Activated T-helper 1 cell treated with anti-CD3 and anti-CD28 coated beads, Interleukin-12 subunit alpha, Interleukin-12 subunit beta, Interleukin-2, Interleukin-4 antibody, amounts not matched to agents 30 ng/mL and 10 ng/mL and 1 ng/mL, durations not matched to agents 14 hours and 24 hours and 36 hours (primary cell): ENCODE results near the gene OXA1L. TPM values are rescaled to one million over a fixed set of nuclear protein-coding genes. Genes with fewer than 3 reads are reported as not detected.
A peak's percentile ranks its signal among the peaks of the same experiment; 100 is the strongest.

ENCODE experiments used
- DNase-seq: peaks from one replicate; pipeline ENCODE4 v3.0.0; 2021; ENCODE audit warnings: low spot score
- H3K27ac Mint-ChIP-seq: one replicate; pipeline ENCODE4 v1.8.0; 2021; ENCODE audit warnings: mild to moderate bottlenecking, mixed read lengths
- H3K27me3 Mint-ChIP-seq: one replicate; pipeline ENCODE4 v1.8.0; 2022; ENCODE audit warnings: mild to moderate bottlenecking, moderate library complexity, mixed read lengths; ENCODE audit not compliant: insufficient read depth
- H3K36me3 Mint-ChIP-seq: one replicate; pipeline ENCODE4 v1.8.0; 2021; ENCODE audit warnings: low read depth, mixed read lengths
- H3K4me1 Mint-ChIP-seq: one replicate; pipeline ENCODE4 v1.8.0; 2021; ENCODE audit warnings: low read depth, mixed read lengths
- H3K4me3 Mint-ChIP-seq: one replicate; pipeline ENCODE4 v1.8.0; 2021; ENCODE audit warnings: mild to moderate bottlenecking, moderate library complexity, mixed read lengths
- H3K9me3 Mint-ChIP-seq: one replicate; pipeline ENCODE4 v1.8.0; 2021; ENCODE audit warnings: mixed read lengths
- intact Hi-C: fragments of 100-400 bp; cut with micrococcal nuclease; formaldehyde crosslinking; loops from one replicate; pipeline ENCODE4 v1.15.1; 2024
- total RNA-seq: library from RNA; stranded (reverse); gene quantifications from 2 replicates; pipeline ENCODE4 v1.2.3, GENCODE V29; 2022

OXA1L gene
- total RNA-seq, 1 donor from 2014 or later = 127 TPM

- Mint-ChIP-seq H3K4me3 (no peak overlapping the region), H3K9me3 (no peaks in the 10 kb centered on the region), H3K36me3 (no peaks in the 10 kb centered on the region), H3K27ac (no peak overlapping the region), H3K27me3 (peaks cover 5% of the 10 kb centered on the region), H3K4me1 (peaks cover 13% of the 10 kb centered on the region)
- DNase-seq = no peak
- intact Hi-C loops = loop anchor here (10.0 kb wide), 2 partner anchors 97 to 157 kb away; no protein-coding TSS in a partner anchor
Measured at GRCh38 chr14:22811722-22812121, 45.2 kb downstream of the OXA1L start.

GRCh38 chr14:22812744-22813143 is 46.3 kb downstream of the OXA1L start:
- peaks cover 5% of the 10 kb centered on the region for H3K27me3 Mint-ChIP-seq
- no peak overlapping the region for H3K4me3 Mint-ChIP-seq
- DNase-seq = no peak
- intact Hi-C loops = loop anchor here (10.0 kb wide), 2 partner anchors 98 to 158 kb away; no protein-coding TSS in a partner anchor
- H3K36me3 Mint-ChIP-seq = no peaks in the 10 kb centered on the region
- H3K9me3 Mint-ChIP-seq = no peaks in the 10 kb centered on the region
- H3K27ac Mint-ChIP-seq = no peak overlapping the region
- H3K4me1 Mint-ChIP-seq = peaks cover 13% of the 10 kb centered on the region

GRCh38 chr14:22813145-22813544 is 46.7 kb downstream of the OXA1L start:
- Mint-ChIP-seq H3K4me1 (peaks cover 13% of the 10 kb centered on the region), H3K4me3 (no peak overlapping the region), H3K9me3 (no peaks in the 10 kb centered on the region), H3K27ac (no peak overlapping the region), H3K27me3 (peaks cover 6% of the 10 kb centered on the region), H3K36me3 (no peaks in the 10 kb centered on the region)
- DNase-seq = no peak
- intact Hi-C loops = loop anchor here (10.0 kb wide), 2 partner anchors 98 to 158 kb away; no protein-coding TSS in a partner anchor

- H3K4me3 Mint-ChIP-seq = no peak overlapping the region
- peaks cover 18% of the 10 kb centered on the region for H3K4me1 Mint-ChIP-seq
- no peaks in the 10 kb centered on the region for H3K36me3 Mint-ChIP-seq
- DNase-seq = no peak
- H3K27me3 Mint-ChIP-seq = peaks cover 7% of the 10 kb centered on the region
- intact Hi-C loops = loop anchor here (10.0 kb wide), 2 partner anchors 100 to 160 kb away; no protein-coding TSS in a partner anchor
- no peak overlapping the region for H3K27ac Mint-ChIP-seq
- no peaks in the 10 kb centered on the region for H3K9me3 Mint-ChIP-seq
Measured at GRCh38 chr14:22814373-22814772, 47.9 kb downstream of the OXA1L start.

GRCh38 chr14:22814941-22815713 is 48.6 kb downstream of the OXA1L start, which contains the start of gene SLC7A7:
Gene SLC7A7, minus strand, starts transcription at chr14:22815435. Its CDS starts 2,037 bp downstream, at chr14:22813398.
- intact Hi-C loops = loop anchor here (10.0 kb wide), 2 partner anchors 100 to 160 kb away; no protein-coding TSS in a partner anchor
- no peaks in the 10 kb centered on the region for H3K9me3 Mint-ChIP-seq
- peaks cover 26% of the 10 kb centered on the region for H3K4me1 Mint-ChIP-seq
- no peak for DNase-seq
- no peak within 1 kb of the TSS for H3K4me3 Mint-ChIP-seq
- H3K27ac Mint-ChIP-seq = no peak within 1 kb of the TSS
- no peaks in the 10 kb centered on the region for H3K36me3 Mint-ChIP-seq
- peaks cover 7% of the 10 kb centered on the region for H3K27me3 Mint-ChIP-seq

- Mint-ChIP-seq H3K9me3 (no peaks in the 10 kb centered on the region), H3K4me1 (peaks cover 31% of the 10 kb centered on the region), H3K27ac (peak overlapping the region; percentile 70), H3K27me3 (peaks cover 8% of the 10 kb centered on the region), H3K4me3 (no peak overlapping the region), H3K36me3 (no peaks in the 10 kb centered on the region)
- no peak for DNase-seq
- intact Hi-C loops = loop anchor here (10.0 kb wide), 2 partner anchors 105 to 165 kb away; no protein-coding TSS in a partner anchor
Measured at GRCh38 chr14:22819151-22819988, 52.9 kb downstream of the OXA1L start.

GRCh38 chr14:22820731-22821130 is 54.2 kb downstream of the OXA1L start:
- Mint-ChIP-seq H3K4me1 (peaks cover 38% of the 10 kb centered on the region), H3K27me3 (peaks cover 8% of the 10 kb centered on the region)
- intact Hi-C loops = no loop called here

GRCh38 chr14:22821193-22822015 is 54.9 kb downstream of the OXA1L start:
- no peaks in the 10 kb centered on the region for H3K9me3 Mint-ChIP-seq
- no peak for DNase-seq
- intact Hi-C loops = loop anchor here (2.0 kb wide), 2 partner anchors 161 to 251 kb away; partner anchors contain the start of gene AJUBA
- no peak overlapping the region for H3K27ac Mint-ChIP-seq
- H3K36me3 Mint-ChIP-seq = peaks cover 2% of the 10 kb centered on the region
- peak overlapping the region; percentile 5 for H3K4me3 Mint-ChIP-seq
- peaks cover 35% of the 10 kb centered on the region for H3K4me1 Mint-ChIP-seq
- H3K27me3 Mint-ChIP-seq = peaks cover 8% of the 10 kb centered on the region

More at GRCh38 chr14:22820731-22821130, 54.2 kb downstream of the OXA1L start:
- Mint-ChIP-seq H3K4me3 (no peak overlapping the region), H3K27ac (no peak overlapping the region), H3K36me3 (peaks cover under 1% of the 10 kb centered on the region), H3K9me3 (no peaks in the 10 kb centered on the region)
- no peak for DNase-seq

- Mint-ChIP-seq H3K36me3 (peaks cover 2% of the 10 kb centered on the region), H3K27ac (no peak overlapping the region), H3K4me3 (no peak overlapping the region), H3K9me3 (no peaks in the 10 kb centered on the region), H3K4me1 (peaks cover 35% of the 10 kb centered on the region), H3K27me3 (peaks cover 8% of the 10 kb centered on the region)
- DNase-seq = no peak
- intact Hi-C loops = loop anchor here (2.0 kb wide), 2 partner anchors 161 to 251 kb away; partner anchors contain the start of gene AJUBA
Measured at GRCh38 chr14:22822016-22822570, 55.6 kb downstream of the OXA1L start.
